Measurements from ENCODE around the gene LCE2A. TPM values are rescaled to one million over a fixed set of nuclear protein-coding genes. Genes with fewer than 3 reads are reported as not detected.

The LCE2A gene
- polyA plus RNA-seq, 3 donors: not detected

GRCh38 chr1:152741656-152742055, 43.5 kb downstream of the LCE2A start:
- no peak for DNase-seq

GRCh38 chr1:152743371-152744145, 45.4 kb downstream of the LCE2A start:
- DNase-seq: no peak

- DNase-seq: no peak
These were observed 47.2 kb downstream of the LCE2A start for GRCh38 chr1:152745289-152745704.

GRCh38 chr1:152745765-152746444, 47.8 kb downstream of the LCE2A start:
- DNase-seq: no peak

GRCh38 chr1:152747831-152748230, 49.7 kb downstream of the LCE2A start:
- DNase-seq: no peak

Other genes with a start within 250 kb of the LCE2A start
- gene LCE5A, start 187.5 kb upstream of the LCE2A start, polyA plus RNA-seq (ENCODE audit: insufficient read length in 3 of 3): not detected
- gene CRCT1, start 183.9 kb upstream of the LCE2A start, polyA plus RNA-seq (ENCODE audit: insufficient read length in 3 of 3): not detected
- gene LCE3E, start 131.6 kb upstream of the LCE2A start, polyA plus RNA-seq (ENCODE audit: insufficient read length in 3 of 3): not detected
- not detected for gene LCE3D, start 117.8 kb upstream of the LCE2A start, polyA plus RNA-seq (ENCODE audit: insufficient read length in 3 of 3)
- gene LCE3C, start 98.1 kb upstream of the LCE2A start, polyA plus RNA-seq (ENCODE audit: insufficient read length in 3 of 3): not detected
- gene LCE3B, start 84.5 kb upstream of the LCE2A start, polyA plus RNA-seq (ENCODE audit: insufficient read length in 3 of 3): not detected
- not detected for gene LCE3A, start 75.2 kb upstream of the LCE2A start, polyA plus RNA-seq (ENCODE audit: insufficient read length in 3 of 3)
- gene LCE2D, start 35.0 kb upstream of the LCE2A start, polyA plus RNA-seq (ENCODE audit: insufficient read length in 3 of 3): not detected
- not detected for gene LCE2C, start 23.1 kb upstream of the LCE2A start, polyA plus RNA-seq (ENCODE audit: insufficient read length in 3 of 3)
- not detected for gene LCE2B, start 12.2 kb upstream of the LCE2A start, polyA plus RNA-seq (ENCODE audit: insufficient read length in 3 of 3)
- not detected for gene LCE4A, start 9.8 kb downstream of the LCE2A start, polyA plus RNA-seq (ENCODE audit: insufficient read length in 3 of 3)
- gene KPRP, start 59.7 kb downstream of the LCE2A start, polyA plus RNA-seq (ENCODE audit: insufficient read length in 3 of 3): not detected
- gene LCE1F, start 76.8 kb downstream of the LCE2A start, polyA plus RNA-seq (ENCODE audit: insufficient read length in 3 of 3): not detected
- not detected for gene LCE1E, start 87.9 kb downstream of the LCE2A start, polyA plus RNA-seq (ENCODE audit: insufficient read length in 3 of 3)
- gene LCE1D, start 98.4 kb downstream of the LCE2A start, polyA plus RNA-seq (ENCODE audit: insufficient read length in 3 of 3): not detected
- not detected for gene LCE1C, start 108.3 kb downstream of the LCE2A start, polyA plus RNA-seq (ENCODE audit: insufficient read length in 3 of 3)
- not detected for gene LCE1B, start 113.6 kb downstream of the LCE2A start, polyA plus RNA-seq (ENCODE audit: insufficient read length in 3 of 3)
- not detected for gene LCE1A, start 129.1 kb downstream of the LCE2A start, polyA plus RNA-seq (ENCODE audit: insufficient read length in 3 of 3)
- gene LCE6A, start 144.5 kb downstream of the LCE2A start, polyA plus RNA-seq (ENCODE audit: insufficient read length in 3 of 3): not detected
- gene LCE7A, start 161.7 kb downstream of the LCE2A start, polyA plus RNA-seq (ENCODE audit: insufficient read length in 3 of 3): not detected
- not detected for gene SMCP, start 180.0 kb downstream of the LCE2A start, polyA plus RNA-seq (ENCODE audit: insufficient read length in 3 of 3)
- under 1 TPM; 0.16 to 0.36 (median 0.21) TPM for gene IVL, start 210.2 kb downstream of the LCE2A start, polyA plus RNA-seq (ENCODE audit: insufficient read length in 3 of 3)
- gene SPRR5, start 248.9 kb downstream of the LCE2A start, polyA plus RNA-seq (ENCODE audit: insufficient read length in 3 of 3): not detected